ENCODE data around the gene STXBP5L.

- TF ChIP-seq CTCF (IDR thresholded peaks at IDR 0.05; ENCODE audit: insufficient read depth, low read depth, low read length) (no peak), EZH2 (IDR thresholded peaks at IDR 0.05; ENCODE audit: insufficient read depth, low read length) (no peak)
These were observed 48.1 kb downstream of the STXBP5L start for GRCh38 chr3:120956143-120956542.

Data from astrocyte (in vitro differentiated cells and primary cell).